Naive B cell (primary cell): ENCODE measurements around the gene CHP1. TPM values are rescaled to one million over a fixed set of nuclear protein-coding genes. Genes with fewer than 3 reads are reported as not detected.
"Not testable (repeated sequence)": the region's sequence is repeated elsewhere in the genome, so short reads cannot be mapped to it uniquely, and the experiment has no call there.

Experiments used
- ATAC-seq, 2 donors: fragments of 150-1000 bp; cut with Tn5 transposase; 2 replicates each; pipeline ENCODE4 v1.10.0; 2021; ENCODE audit warnings: low read depth in 2 of 2, mild to moderate bottlenecking in 2 of 2, moderate library complexity in 2 of 2
- DNase-seq: peaks from one replicate; pipeline ENCODE4 v3.0.0; 2022
- H3K27ac Mint-ChIP-seq, 6 donors: one replicate each; pipeline ENCODE4 v1.8.0; 2020 to 2022; ENCODE audit warnings: mild to moderate bottlenecking in 6 of 6, mixed read lengths in 6 of 6, moderate library complexity in 5 of 6, inconsistent platforms in 2 of 6
- H3K27me3 Mint-ChIP-seq, 3 donors: one replicate each; pipeline ENCODE4 v1.8.0; 2021 to 2022; ENCODE audit warnings: mixed read lengths in 3 of 3, mild to moderate bottlenecking in 1 of 3
- H3K36me3 Mint-ChIP-seq, 2 donors: one replicate each; pipeline ENCODE4 v1.8.0; 2020 to 2022; ENCODE audit warnings: mixed read lengths in 2 of 2, inconsistent platforms in 1 of 2, mild to moderate bottlenecking in 1 of 2
- H3K4me1 Mint-ChIP-seq, 3 donors: one replicate each; pipeline ENCODE4 v1.8.0; 2020 to 2022; ENCODE audit warnings: mixed read lengths in 3 of 3, inconsistent platforms in 1 of 3, mild to moderate bottlenecking in 1 of 3, moderate library complexity in 1 of 3
- H3K4me3 Mint-ChIP-seq, 8 donors: one replicate each; pipeline ENCODE4 v1.8.0; 2020 to 2022; ENCODE audit warnings: mild to moderate bottlenecking in 8 of 8, mixed read lengths in 8 of 8, moderate library complexity in 8 of 8, inconsistent platforms in 2 of 8
- H3K9me3 Mint-ChIP-seq, 7 donors: one replicate each; pipeline ENCODE4 v1.8.0; 2020 to 2022; ENCODE audit warnings: mixed read lengths in 7 of 7, mild to moderate bottlenecking in 5 of 7, inconsistent platforms in 2 of 7, moderate library complexity in 1 of 7
- polyA plus RNA-seq, 6 donors: library from polyadenylated mRNA; unstranded; fragments of 300-500 nt; fragmentation: Illumina TruSeq; gene quantifications; one replicate each; pipeline ENCODE4 v1.2.3, GENCODE V29; 2021; ENCODE audit warnings: low read depth in 6 of 6

Gene CHP1
- polyA plus RNA-seq, 6 donors from 2014 or later = 8.9 to 27.0 (median 14.7) TPM

GRCh38 chr15:41233367-41233771 is 2.3 kb downstream of the CHP1 start:
- Mint-ChIP-seq H3K36me3 (no peaks in the 10 kb centered on the region), H3K4me3 (peak overlapping the region in 1 of 8 donors; percentile 69), H3K4me1 (peaks cover 16 to 37% (median 37%) of the 10 kb centered on the region in 3 donors), H3K27ac (peak overlapping the region in 1 of 6 donors; percentile 49), H3K27me3 (no peaks in the 10 kb centered on the region), H3K9me3 (no peaks in the 10 kb centered on the region)
- ATAC-seq = no peak
- no peak for DNase-seq

- not testable (repeated sequence) for H3K27ac Mint-ChIP-seq, H3K36me3 Mint-ChIP-seq, ATAC-seq, H3K4me3 Mint-ChIP-seq, DNase-seq, H3K27me3 Mint-ChIP-seq, H3K9me3 Mint-ChIP-seq
- H3K4me1 Mint-ChIP-seq = peaks cover 16 to 37% (median 36%) of the 10 kb centered on the region in 3 donors
Observed at GRCh38 chr15:41235228-41235627, 4.2 kb downstream of the CHP1 start.

- Mint-ChIP-seq H3K27me3 (no peaks in the 10 kb centered on the region), H3K27ac (no peak overlapping the region), H3K9me3 (no peaks in the 10 kb centered on the region), H3K4me1 (peaks cover 12 to 30% (median 29%) of the 10 kb centered on the region in 3 donors), H3K36me3 (no peaks in the 10 kb centered on the region), H3K4me3 (no peak overlapping the region)
- ATAC-seq = no peak
- DNase-seq = no peak
Observed at GRCh38 chr15:41235929-41236328, 4.9 kb downstream of the CHP1 start.

GRCh38 chr15:41238100-41238499 is 7.0 kb downstream of the CHP1 start:
- no peaks in the 10 kb centered on the region for H3K36me3 Mint-ChIP-seq
- DNase-seq = no peak
- H3K27ac Mint-ChIP-seq = peak overlapping the region in 1 of 6 donors; percentile 38
- H3K4me1 Mint-ChIP-seq = peaks cover 4 to 14% (median 13%) of the 10 kb centered on the region in 3 donors
- H3K27me3 Mint-ChIP-seq = no peaks in the 10 kb centered on the region
- no peak overlapping the region for H3K4me3 Mint-ChIP-seq
- no peak for ATAC-seq
- no peaks in the 10 kb centered on the region for H3K9me3 Mint-ChIP-seq

- H3K4me3 Mint-ChIP-seq = no peak overlapping the region
- peak overlapping the region in 2 of 6 donors; percentile 60 to 66 for H3K27ac Mint-ChIP-seq
- ATAC-seq = no peak
- H3K9me3 Mint-ChIP-seq = no peaks in the 10 kb centered on the region
- H3K36me3 Mint-ChIP-seq = no peaks in the 10 kb centered on the region
- H3K27me3 Mint-ChIP-seq = no peaks in the 10 kb centered on the region
- DNase-seq = no peak
- H3K4me1 Mint-ChIP-seq = peaks cover 3 to 6% (median 3%) of the 10 kb centered on the region in 3 donors
Observed at GRCh38 chr15:41241221-41241964, 10.3 kb downstream of the CHP1 start.

GRCh38 chr15:41250745-41251144 is 19.7 kb downstream of the CHP1 start:
- H3K27me3 Mint-ChIP-seq, H3K4me3 Mint-ChIP-seq, H3K9me3 Mint-ChIP-seq, DNase-seq, H3K36me3 Mint-ChIP-seq, ATAC-seq, H3K27ac Mint-ChIP-seq: not testable (repeated sequence)
- H3K4me1 Mint-ChIP-seq = peaks cover 5 to 19% (median 16%) of the 10 kb centered on the region in 3 donors

- H3K27me3 Mint-ChIP-seq = no peaks in the 10 kb centered on the region
- H3K4me3 Mint-ChIP-seq = no peak overlapping the region
- ATAC-seq (no peak), DNase-seq (no peak)
- H3K36me3 Mint-ChIP-seq = no peaks in the 10 kb centered on the region
- H3K27ac Mint-ChIP-seq = peak overlapping the region in 1 of 6 donors; percentile 78
- H3K4me1 Mint-ChIP-seq = peaks cover 5 to 21% (median 16%) of the 10 kb centered on the region in 3 donors
- H3K9me3 Mint-ChIP-seq = no peaks in the 10 kb centered on the region
Observed at GRCh38 chr15:41251411-41251810, 20.3 kb downstream of the CHP1 start.

GRCh38 chr15:41254560-41254959 is 23.5 kb downstream of the CHP1 start:
- no peaks in the 10 kb centered on the region for H3K36me3 Mint-ChIP-seq
- no peak overlapping the region for H3K27ac Mint-ChIP-seq
- peak overlapping the region in 1 of 8 donors; percentile 16 for H3K4me3 Mint-ChIP-seq
- H3K27me3 Mint-ChIP-seq = no peaks in the 10 kb centered on the region
- no peaks in the 10 kb centered on the region for H3K9me3 Mint-ChIP-seq
- H3K4me1 Mint-ChIP-seq = peaks cover 23 to 35% (median 29%) of the 10 kb centered on the region in 3 donors
- no peak for ATAC-seq
- DNase-seq = peak; percentile 6

GRCh38 chr15:41256103-41256502 is 25.0 kb downstream of the CHP1 start:
- Mint-ChIP-seq H3K4me3 (no peak overlapping the region), H3K27me3 (no peaks in the 10 kb centered on the region), H3K9me3 (no peaks in the 10 kb centered on the region), H3K27ac (no peak overlapping the region), H3K4me1 (peaks cover 29 to 44% (median 36%) of the 10 kb centered on the region in 3 donors), H3K36me3 (no peaks in the 10 kb centered on the region)
- DNase-seq = no peak
- ATAC-seq = no peak

- DNase-seq = no peak
- Mint-ChIP-seq H3K9me3 (no peaks in the 10 kb centered on the region), H3K4me3 (no peak overlapping the region), H3K27ac (no peak overlapping the region), H3K4me1 (peaks cover 30 to 44% (median 38%) of the 10 kb centered on the region in 3 donors), H3K36me3 (no peaks in the 10 kb centered on the region), H3K27me3 (no peaks in the 10 kb centered on the region)
- ATAC-seq = no peak
Observed at GRCh38 chr15:41256577-41257038, 25.5 kb downstream of the CHP1 start.

GRCh38 chr15:41258750-41259471 is 27.8 kb downstream of the CHP1 start:
- Mint-ChIP-seq H3K4me3 (peak overlapping the region in 7 of 8 donors; percentile 22 to 73 (median 59)), H3K4me1 (peaks cover 30 to 42% (median 35%) of the 10 kb centered on the region in 3 donors), H3K27me3 (no peaks in the 10 kb centered on the region), H3K27ac (peak overlapping the region; percentile 2 to 93 (median 54)), H3K36me3 (peaks cover 0 to 4% of the 10 kb centered on the region in 2 donors), H3K9me3 (no peaks in the 10 kb centered on the region)
- ATAC-seq = peak; percentile 98 to 99
- DNase-seq = peak; percentile 56

- ATAC-seq (no peak), DNase-seq (no peak)
- no peaks in the 10 kb centered on the region for H3K9me3 Mint-ChIP-seq
- H3K36me3 Mint-ChIP-seq = peaks cover 0 to 7% of the 10 kb centered on the region in 2 donors
- peak overlapping the region in 7 of 8 donors; percentile 9 to 77 (median 64) for H3K4me3 Mint-ChIP-seq
- no peaks in the 10 kb centered on the region for H3K27me3 Mint-ChIP-seq
- peak overlapping the region in 5 of 6 donors; percentile 5 to 93 (median 49) for H3K27ac Mint-ChIP-seq
- peaks cover 27 to 34% (median 27%) of the 10 kb centered on the region in 3 donors for H3K4me1 Mint-ChIP-seq
Observed at GRCh38 chr15:41259546-41260189, 28.6 kb downstream of the CHP1 start.

- not testable (repeated sequence) for H3K9me3 Mint-ChIP-seq, H3K36me3 Mint-ChIP-seq, DNase-seq, ATAC-seq, H3K27me3 Mint-ChIP-seq
- H3K4me3 Mint-ChIP-seq = peak overlapping the region in 1 of 8 donors; percentile 70
- peak overlapping the region in 1 of 6 donors; percentile 86 for H3K27ac Mint-ChIP-seq
- H3K4me1 Mint-ChIP-seq = peaks cover 22 to 25% (median 23%) of the 10 kb centered on the region in 3 donors
Observed at GRCh38 chr15:41260924-41261323, 29.9 kb downstream of the CHP1 start.
